GM21528 (cell line): Measurements from ENCODE around the gene CBX4.
"Not testable (repeated sequence)": the region's sequence is repeated elsewhere in the genome, so short reads cannot be mapped to it uniquely, and the experiment has no call there.

Experiments
- ATAC-seq: cut with Tn5 transposase; IDR thresholded peaks from one replicate; pipeline ENCODE4 v1.9.1; 2021; ENCODE audit warnings: mild to moderate bottlenecking, moderate library complexity; ENCODE audit not compliant: unreplicated experiment, low FRiP score

CBX4 gene

GRCh38 chr17:79861413-79862216, 22.4 kb upstream of the CBX4 start:
- no peak for ATAC-seq

DNA sequence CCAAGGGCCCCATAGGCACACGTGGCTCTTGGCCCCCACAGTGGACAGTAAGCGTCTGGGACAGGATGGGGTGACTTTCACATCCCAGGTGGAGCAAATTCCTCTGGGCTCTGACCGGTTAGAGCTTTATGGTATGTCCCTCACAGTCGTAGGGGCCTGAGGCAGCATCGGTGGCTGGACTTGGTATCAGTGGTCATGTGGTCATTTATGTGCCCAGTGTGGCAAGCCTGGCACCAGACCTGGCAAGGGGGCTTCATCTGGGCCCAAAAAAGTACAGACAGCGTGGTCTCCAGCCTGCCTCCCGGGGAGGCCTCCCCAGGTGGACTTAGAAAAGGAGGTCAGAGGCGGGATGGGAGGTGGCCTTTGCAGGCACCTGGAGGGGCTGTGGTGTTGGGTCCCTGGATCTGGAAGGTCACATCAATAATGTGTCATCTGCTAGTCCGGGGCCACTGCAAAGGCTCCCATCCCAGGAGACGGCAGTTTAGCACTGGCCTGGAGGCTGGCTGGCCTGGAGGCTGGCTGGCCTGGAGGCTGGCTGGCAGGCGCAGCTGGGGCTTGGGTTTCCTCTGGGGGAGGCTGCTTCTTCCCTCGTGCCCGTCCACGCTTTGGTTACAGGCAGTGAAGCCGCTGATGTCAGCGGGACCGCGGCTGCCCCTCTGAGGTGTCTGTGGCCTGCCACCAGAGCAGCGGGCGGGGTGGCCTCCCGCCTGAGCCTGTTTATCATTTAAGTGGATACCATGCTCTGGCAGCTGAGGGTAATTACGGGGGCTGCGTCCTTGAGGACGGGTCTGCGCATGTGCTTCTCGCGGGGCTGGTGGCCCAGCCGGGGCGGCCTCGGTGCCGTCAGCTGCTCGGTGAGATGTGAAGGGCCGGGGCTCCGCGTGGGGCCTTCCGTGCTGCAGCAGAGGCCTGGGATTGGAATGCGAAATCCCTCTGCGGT, 20.7 kb upstream of the CBX4 start:
- ATAC-seq, result no peak

GRCh38 chr17:79857095-79857494, 17.9 kb upstream of the CBX4 start:
- no peak for ATAC-seq

GRCh38 chr17:79855331-79856124, 16.3 kb upstream of the CBX4 start:
- ATAC-seq, result no peak

- no peak for ATAC-seq
Observed at GRCh38 chr17:79854080-79855060, 15.1 kb upstream of the CBX4 start.

GRCh38 chr17:79853168-79853567, 13.9 kb upstream of the CBX4 start:
- not testable (repeated sequence) for ATAC-seq

DNA sequence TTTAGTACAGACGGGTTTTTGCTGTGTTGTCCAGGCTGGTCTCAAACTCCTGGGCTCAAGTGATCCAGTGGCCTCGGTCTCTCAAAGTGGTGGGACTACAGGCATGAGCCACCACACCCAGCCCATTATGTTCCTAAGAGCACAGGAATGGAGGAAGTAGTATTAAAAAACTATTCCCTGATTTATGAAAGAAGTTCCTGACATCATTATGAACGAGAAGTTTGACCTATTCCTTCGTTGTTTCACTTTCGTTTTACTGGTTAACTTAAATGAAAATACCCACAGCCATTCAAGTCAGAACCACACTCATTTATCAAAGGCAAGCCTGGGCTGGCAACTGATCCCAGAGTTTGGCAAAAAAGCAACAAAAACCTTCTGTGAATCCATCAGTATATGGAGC, 13.5 kb upstream of the CBX4 start:
- ATAC-seq, result no peak

DNA sequence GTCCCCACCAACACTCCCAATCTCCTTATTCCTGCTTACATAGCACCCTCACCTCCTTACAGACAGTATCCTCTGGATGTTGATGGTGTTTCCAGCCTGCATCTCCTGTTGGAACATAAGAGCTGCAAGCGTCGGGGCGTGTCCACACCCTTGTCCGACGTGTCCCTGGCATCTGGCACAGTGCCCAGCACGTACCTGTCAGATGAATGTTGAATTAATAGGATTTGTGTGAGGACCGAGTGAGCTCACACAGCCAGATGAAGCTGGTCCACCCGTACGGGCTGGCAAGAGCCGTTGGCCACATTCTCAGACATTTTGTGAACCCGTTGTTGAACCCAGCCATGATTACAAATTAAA, 12.2 kb upstream of the CBX4 start:
- no peak for ATAC-seq

DNA sequence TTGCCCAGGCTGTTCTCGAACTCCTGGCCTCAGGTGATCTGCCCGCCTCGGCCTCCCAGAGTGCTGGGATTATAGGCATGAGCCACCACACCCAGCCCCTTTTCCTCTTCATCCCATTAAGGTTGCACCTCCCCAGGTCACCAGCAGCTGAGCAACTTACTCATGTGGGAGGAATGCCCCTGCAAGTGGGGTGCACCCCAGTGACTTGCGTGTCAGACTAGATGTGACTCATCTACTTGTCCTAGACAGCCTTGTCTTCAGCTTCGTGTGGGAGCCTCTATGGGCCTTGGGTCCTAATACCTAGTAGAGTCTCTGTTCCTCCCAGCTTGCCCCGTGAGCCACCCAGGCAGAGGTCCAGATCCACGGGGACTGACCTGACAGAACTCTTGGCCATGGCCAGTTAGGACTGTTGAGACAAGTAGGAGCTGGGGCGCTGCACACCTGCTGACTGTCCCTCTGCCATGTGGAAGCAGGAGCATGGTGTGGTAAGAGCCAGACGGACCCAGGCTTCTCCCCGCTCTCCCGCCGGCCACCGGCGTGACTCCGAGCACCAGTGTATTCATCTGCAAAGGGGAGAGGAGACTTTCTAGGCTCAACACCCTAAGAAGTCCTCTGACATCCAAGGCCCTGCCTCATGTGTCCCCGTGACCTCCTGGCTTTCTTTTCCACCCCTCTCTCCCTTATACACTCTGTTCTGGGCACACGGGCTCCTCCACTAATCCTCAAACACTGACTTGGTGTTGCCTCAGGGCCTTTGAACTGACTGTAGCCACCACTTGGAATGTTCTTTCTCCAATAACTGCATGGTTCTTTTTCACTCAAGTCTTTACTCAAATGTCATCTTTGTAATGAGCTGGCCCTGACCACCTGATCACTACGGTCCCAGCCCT, 11.6 kb upstream of the CBX4 start:
- no peak for ATAC-seq

GRCh38 chr17:79849953-79850352, 10.7 kb upstream of the CBX4 start:
- ATAC-seq, result no peak

- ATAC-seq, result no peak
Observed at GRCh38 chr17:79848370-79848766, 9.1 kb upstream of the CBX4 start.

DNA sequence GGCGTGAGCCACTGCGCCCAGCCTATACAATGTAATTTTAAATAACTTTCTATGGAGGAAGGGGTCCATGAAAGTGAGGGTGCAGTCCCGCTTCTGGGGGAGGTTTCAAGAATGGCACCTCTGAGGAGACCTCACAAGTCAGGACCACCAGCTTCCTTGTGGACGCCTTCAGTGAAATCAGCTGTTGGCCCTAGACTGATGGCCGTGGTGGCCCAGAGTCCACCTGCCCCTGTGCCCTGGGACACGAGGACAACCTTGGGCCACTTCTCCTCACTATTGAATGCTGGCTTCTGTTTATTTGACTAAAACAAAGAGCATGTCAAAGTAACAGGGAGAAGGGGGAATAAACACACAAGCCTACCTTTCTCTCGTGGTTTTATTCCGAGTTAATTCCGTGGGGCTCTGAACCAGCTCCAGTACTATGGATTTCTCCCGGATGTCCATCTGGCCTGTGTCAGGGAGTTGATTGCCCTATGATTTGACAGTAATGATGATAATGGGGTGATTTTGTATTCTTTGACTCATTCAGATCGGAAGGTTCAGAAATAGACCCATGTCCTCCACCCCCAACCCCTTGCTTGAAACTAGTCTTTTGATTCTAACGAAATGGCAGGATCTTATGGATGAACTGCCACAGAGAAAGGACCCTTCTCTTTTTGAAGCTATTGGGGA, 8.6 kb upstream of the CBX4 start:
- no peak for ATAC-seq

- ATAC-seq, result no peak
Observed at GRCh38 chr17:79845601-79845949, 6.3 kb upstream of the CBX4 start.

GRCh38 chr17:79844869-79845600, 5.8 kb upstream of the CBX4 start:
- no peak for ATAC-seq

- no peak for ATAC-seq
Observed at GRCh38 chr17:79843816-79844800, 4.9 kb upstream of the CBX4 start.

GRCh38 chr17:79843474-79843815, 4.2 kb upstream of the CBX4 start:
- no peak for ATAC-seq
